Measurements from ENCODE around the gene SPSB3.

- TF ChIP-seq, protein P1, sequence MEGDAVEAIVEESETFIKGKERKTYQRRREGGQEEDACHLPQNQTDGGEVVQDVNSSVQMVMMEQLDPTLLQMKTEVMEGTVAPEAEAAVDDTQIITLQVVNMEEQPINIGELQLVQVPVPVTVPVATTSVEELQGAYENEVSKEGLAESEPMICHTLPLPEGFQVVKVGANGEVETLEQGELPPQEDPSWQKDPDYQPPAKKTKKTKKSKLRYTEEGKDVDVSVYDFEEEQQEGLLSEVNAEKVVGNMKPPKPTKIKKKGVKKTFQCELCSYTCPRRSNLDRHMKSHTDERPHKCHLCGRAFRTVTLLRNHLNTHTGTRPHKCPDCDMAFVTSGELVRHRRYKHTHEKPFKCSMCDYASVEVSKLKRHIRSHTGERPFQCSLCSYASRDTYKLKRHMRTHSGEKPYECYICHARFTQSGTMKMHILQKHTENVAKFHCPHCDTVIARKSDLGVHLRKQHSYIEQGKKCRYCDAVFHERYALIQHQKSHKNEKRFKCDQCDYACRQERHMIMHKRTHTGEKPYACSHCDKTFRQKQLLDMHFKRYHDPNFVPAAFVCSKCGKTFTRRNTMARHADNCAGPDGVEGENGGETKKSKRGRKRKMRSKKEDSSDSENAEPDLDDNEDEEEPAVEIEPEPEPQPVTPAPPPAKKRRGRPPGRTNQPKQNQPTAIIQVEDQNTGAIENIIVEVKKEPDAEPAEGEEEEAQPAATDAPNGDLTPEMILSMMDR (IDR thresholded peaks at IDR 0.05): no peak
- no peak for TF ChIP-seq POLR2A (IDR thresholded peaks at IDR 0.05)
Measured at GRCh38 chr16:1729026-1729425, 53.3 kb downstream of the SPSB3 start.
